HG03442 (cell line): Measurements from ENCODE around the gene PIERCE2.
A peak's percentile ranks its signal among the peaks of the same experiment; 100 is the strongest.
"Not testable (repeated sequence)": the region's sequence is repeated elsewhere in the genome, so short reads cannot be mapped to it uniquely, and the experiment has no call there.

Experiments used
- ATAC-seq: cut with Tn5 transposase; IDR thresholded peaks from one replicate; pipeline ENCODE4 v1.9.1; 2021; ENCODE audit warnings: mild to moderate bottlenecking, moderate library complexity; ENCODE audit not compliant: unreplicated experiment

PIERCE2 gene

DNA sequence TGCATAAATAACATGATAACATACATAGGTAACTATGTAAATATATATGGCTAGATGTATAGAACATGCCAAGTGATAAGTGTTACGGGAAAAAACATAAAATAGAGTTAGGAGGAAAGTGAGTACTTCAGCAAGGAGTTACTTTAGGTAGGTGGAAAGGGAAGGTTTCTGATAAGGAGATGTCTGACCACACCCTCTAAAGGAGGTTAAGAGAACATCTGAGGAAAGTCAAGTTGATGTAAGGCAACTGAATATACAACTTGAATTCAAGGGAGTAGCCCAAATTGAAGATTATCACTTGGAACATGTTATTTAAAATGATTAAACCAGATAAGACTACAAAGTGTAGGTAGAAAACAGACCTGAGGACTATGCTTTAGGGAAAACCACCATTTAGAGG, 13.8 kb downstream of the PIERCE2 start:
- no peak for ATAC-seq

GRCh38 chr15:55434989-55435825, 26.9 kb downstream of the PIERCE2 start:
- ATAC-seq, result peak; percentile 63

GRCh38 chr15:55443141-55443540, 34.8 kb downstream of the PIERCE2 start:
- ATAC-seq, result not testable (repeated sequence)

GRCh38 chr15:55445936-55446335, 37.6 kb downstream of the PIERCE2 start:
- ATAC-seq, result not testable (repeated sequence)

DNA sequence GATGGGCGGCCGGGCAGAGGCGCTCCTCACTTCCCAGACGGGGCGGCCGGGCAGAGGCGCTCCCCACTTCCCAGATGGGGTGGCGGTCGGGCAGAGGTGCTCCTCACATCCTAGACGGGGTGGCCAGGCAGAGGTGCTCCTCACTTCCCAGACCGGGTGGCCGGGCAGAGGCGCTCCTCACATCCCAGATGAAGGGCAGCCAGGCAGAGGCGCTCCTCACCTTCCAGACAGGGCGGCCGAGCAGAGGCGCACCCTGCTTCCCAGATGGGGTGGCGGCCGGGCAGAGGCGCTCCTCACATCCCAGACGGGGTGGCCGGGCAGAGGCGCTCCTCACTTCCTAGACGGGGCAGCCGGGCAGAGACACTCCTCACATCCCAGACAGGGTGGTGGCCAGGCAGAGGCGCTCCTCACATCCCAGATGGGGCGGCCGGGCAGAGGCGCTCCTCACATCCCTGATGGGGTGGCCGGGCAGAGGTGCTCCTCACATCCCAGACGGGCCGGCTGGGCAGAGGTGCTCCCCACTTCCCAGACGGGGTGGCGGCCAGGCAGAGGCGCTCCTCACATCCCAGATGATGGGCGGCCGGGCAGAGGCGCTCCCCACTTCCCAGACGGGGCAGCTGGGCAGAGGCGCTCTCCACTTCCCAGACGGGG, 38.2 kb downstream of the PIERCE2 start:
- not testable (repeated sequence) for ATAC-seq

- ATAC-seq, result not testable (repeated sequence)
Measured at GRCh38 chr15:55447030-55447394, 38.7 kb downstream of the PIERCE2 start.

GRCh38 chr15:55457401-55458022, 49.2 kb downstream of the PIERCE2 start:
- ATAC-seq, result no peak

- ATAC-seq, result no peak
Measured at GRCh38 chr15:55461447-55461846, 53.2 kb downstream of the PIERCE2 start.

GRCh38 chr15:55468321-55468720, 60.0 kb downstream of the PIERCE2 start:
- no peak for ATAC-seq
